Parathyroid adenoma (tissue), 2 donors: ENCODE measurements around the gene VPS13C.
A peak's percentile ranks its signal among the peaks of the same experiment; 100 is the strongest.

Experiments
- H2AFZ ChIP-seq: fragments of 300-600 bp; sonication (generic); one replicate; pipeline ENCODE4 v1.7.0; 2017; ENCODE audit warnings: antibody characterized with exemption, mild to moderate bottlenecking
- H3K27ac ChIP-seq: fragments of 300-600 bp; sonication (generic); one replicate; pipeline ENCODE4 v1.7.0; 2017
- H3K27me3 ChIP-seq: fragments of 300-600 bp; sonication (generic); one replicate; pipeline ENCODE4 v1.7.0; 2017; ENCODE audit warnings: low read length; ENCODE audit not compliant: control insufficient read depth, insufficient read depth
- H3K36me3 ChIP-seq: fragments of 300-600 bp; sonication (generic); one replicate; pipeline ENCODE4 v1.7.0; 2017; ENCODE audit warnings: low read length; ENCODE audit not compliant: control insufficient read depth, insufficient read depth
- H3K4me1 ChIP-seq: fragments of 300-600 bp; sonication (generic); one replicate; pipeline ENCODE4 v1.7.0; 2017; ENCODE audit warnings: control low read depth
- H3K4me2 ChIP-seq: fragments of 300-600 bp; sonication (generic); one replicate; pipeline ENCODE4 v1.7.0; 2017; ENCODE audit warnings: low read length
- H3K4me3 ChIP-seq: fragments of 300-600 bp; sonication (generic); one replicate; pipeline ENCODE4 v1.7.0; 2017; ENCODE audit warnings: low read depth, low read length
- H3K79me2 ChIP-seq: fragments of 300-600 bp; sonication (generic); one replicate; pipeline ENCODE4 v1.7.0; 2017; ENCODE audit warnings: control low read depth
- H3K9ac ChIP-seq: fragments of 300-600 bp; sonication (generic); one replicate; pipeline ENCODE4 v1.7.0; 2017; ENCODE audit warnings: mild to moderate bottlenecking
- H3K9me3 ChIP-seq: fragments of 300-600 bp; sonication (generic); one replicate; pipeline ENCODE4 v1.7.0; 2017; ENCODE audit warnings: low read length; ENCODE audit not compliant: control insufficient read depth
- TF ChIP-seq, protein P1 (sequence below): fragments of 300-600 bp; sonication (generic); IDR thresholded peaks from one replicate; pipeline ENCODE4 v1.7.0; 2017; ENCODE audit warnings: antibody characterized with exemption, mild to moderate bottlenecking
- donor health status: primary hyperparathyroidism.

The VPS13C gene

DNA sequence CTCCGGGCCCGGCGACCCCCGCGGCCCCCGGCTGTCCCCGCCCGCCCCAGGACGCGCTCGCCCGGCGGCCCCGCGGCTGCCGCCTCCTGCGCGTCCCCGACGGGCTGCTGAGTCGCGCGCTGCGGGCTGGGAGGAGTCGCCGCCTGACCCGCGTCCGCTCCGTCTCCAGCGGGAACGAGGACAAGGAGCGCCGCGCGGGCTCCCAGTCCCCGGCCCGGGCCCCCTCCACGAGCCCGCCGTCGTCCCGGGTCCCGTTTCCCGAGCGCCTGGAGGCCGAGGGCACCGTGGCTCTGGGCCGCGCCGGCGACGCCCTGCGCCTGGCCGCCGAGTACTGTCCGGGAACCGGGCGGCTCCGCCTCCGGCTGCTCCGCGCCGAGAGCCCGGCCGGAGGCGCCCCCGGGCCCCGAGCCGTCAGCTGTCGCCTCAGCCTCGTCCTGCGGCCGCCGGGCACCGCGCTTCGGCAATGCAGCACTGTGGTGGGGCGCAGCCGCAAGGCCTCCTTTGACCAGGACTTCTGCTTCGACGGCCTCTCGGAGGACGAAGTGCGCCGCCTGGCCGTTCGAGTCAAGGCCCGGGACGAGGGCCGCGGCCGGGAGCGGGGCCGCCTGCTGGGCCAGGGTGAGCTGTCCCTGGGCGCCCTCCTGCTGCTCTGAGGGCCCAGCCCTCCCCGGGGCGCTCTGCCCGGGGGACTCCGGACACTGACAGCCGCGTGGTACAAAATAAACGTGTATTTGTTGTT lies 8.0 kb upstream of the VPS13C start:
- Histone ChIP-seq H3K9me3 (no peaks in the 10 kb centered on the region), H3K27ac (no peak overlapping the region), H3K9ac (no peak overlapping the region), H2AFZ (peak overlapping the region; percentile 82), H3K4me3 (peak overlapping the region; percentile 11), H3K4me2 (peak overlapping the region; percentile 42), H3K36me3 (no peaks in the 10 kb centered on the region), H3K27me3 (no peaks in the 10 kb centered on the region), H3K4me1 (no peaks in the 10 kb centered on the region), H3K79me2 (no peaks in the 10 kb centered on the region)
- TF ChIP-seq, protein P1, sequence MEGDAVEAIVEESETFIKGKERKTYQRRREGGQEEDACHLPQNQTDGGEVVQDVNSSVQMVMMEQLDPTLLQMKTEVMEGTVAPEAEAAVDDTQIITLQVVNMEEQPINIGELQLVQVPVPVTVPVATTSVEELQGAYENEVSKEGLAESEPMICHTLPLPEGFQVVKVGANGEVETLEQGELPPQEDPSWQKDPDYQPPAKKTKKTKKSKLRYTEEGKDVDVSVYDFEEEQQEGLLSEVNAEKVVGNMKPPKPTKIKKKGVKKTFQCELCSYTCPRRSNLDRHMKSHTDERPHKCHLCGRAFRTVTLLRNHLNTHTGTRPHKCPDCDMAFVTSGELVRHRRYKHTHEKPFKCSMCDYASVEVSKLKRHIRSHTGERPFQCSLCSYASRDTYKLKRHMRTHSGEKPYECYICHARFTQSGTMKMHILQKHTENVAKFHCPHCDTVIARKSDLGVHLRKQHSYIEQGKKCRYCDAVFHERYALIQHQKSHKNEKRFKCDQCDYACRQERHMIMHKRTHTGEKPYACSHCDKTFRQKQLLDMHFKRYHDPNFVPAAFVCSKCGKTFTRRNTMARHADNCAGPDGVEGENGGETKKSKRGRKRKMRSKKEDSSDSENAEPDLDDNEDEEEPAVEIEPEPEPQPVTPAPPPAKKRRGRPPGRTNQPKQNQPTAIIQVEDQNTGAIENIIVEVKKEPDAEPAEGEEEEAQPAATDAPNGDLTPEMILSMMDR: no peak

DNA sequence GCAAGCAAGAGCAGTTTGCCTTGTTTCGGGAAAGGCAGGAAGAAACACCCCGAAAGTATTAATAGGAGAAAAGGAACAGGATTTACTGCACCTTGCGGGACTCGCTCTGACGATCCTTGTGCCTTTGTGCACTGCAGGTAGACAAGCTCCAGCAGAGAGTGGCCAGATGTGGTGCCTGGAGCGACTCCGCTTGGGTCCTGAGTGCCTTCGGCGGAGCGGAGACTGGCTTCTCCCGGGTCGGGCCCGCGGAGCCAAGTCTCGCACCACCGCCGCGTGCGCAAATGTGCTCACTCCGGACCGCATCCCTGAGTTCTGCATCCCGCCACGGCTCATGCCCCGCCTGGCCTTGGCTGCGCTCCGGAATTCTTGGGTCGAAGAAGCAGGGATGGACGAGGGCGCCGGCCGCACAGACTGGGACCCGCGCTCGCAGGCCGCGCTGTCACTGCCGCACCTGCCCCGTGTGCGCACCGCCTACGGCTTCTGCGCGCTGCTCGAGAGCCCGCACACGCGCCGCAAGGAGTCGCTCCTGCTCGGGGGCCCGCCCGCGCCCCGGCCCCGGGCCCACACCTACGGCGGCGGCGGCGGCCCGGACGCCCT lies 7.3 kb upstream of the VPS13C start:
- H3K27ac ChIP-seq: no peak overlapping the region
- no peak overlapping the region for H3K9ac ChIP-seq
- no peaks in the 10 kb centered on the region for H3K4me1 ChIP-seq

DNA sequence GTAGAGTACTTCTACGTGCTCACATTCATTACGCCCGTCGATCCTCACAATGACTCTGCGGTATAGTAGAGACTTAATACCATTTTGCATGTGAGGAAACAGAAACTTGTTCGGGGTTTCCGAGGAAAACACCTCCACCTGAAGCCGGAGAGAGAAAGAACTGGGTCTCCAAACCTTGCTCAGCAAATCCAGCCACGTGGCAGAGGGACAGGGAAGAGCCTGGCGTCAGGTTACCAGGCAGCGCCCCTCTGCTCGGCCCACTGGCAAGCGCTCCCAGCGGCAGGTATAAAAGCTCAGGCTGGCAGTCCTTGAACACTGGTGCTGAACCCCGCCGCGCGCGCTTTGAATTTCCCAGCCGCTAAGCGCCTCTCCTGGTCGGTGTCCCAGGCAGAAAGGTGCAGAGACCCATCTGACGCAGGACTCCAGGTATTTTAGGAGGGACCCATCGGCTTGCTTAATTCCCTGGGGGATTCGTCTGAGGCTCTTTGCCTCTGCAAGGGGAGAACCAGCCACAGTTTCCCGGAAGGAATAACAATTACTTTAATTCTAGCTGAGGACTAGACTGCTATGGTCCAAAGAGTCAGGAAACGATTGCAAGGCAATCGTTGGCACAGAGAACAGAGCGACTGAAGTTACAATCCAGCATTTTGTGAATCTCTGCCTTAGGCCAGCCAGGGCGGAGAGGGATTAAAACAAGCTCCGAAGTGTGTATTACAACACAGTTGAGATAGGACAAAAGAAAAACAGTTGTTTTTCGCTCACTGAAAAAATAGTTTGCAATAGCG lies 6.6 kb upstream of the VPS13C start, which contains the start of gene C2CD4A:
Gene C2CD4A (plus strand): TSS at position 315 of the 785 bp plus-strand sequence. CDS start 637 bp downstream, outside the sequence.
- no peak within 1 kb of the TSS for H3K27ac ChIP-seq
- TF ChIP-seq, protein P1: no peak
- peak within 1 kb of the TSS; percentile 25 for H3K4me3 ChIP-seq

More for the DNA sequence above, 7.3 kb upstream of the VPS13C start:
- no peaks in the 10 kb centered on the region for H3K27me3 ChIP-seq
- no peaks in the 10 kb centered on the region for H3K9me3 ChIP-seq
- H3K36me3 ChIP-seq: no peaks in the 10 kb centered on the region
- peak overlapping the region; percentile 76 for H2AFZ ChIP-seq
- no peaks in the 10 kb centered on the region for H3K79me2 ChIP-seq
- TF ChIP-seq, protein P1: no peak
- peak overlapping the region; percentile 25 for H3K4me3 ChIP-seq
- peak overlapping the region; percentile 75 for H3K4me2 ChIP-seq

DNA sequence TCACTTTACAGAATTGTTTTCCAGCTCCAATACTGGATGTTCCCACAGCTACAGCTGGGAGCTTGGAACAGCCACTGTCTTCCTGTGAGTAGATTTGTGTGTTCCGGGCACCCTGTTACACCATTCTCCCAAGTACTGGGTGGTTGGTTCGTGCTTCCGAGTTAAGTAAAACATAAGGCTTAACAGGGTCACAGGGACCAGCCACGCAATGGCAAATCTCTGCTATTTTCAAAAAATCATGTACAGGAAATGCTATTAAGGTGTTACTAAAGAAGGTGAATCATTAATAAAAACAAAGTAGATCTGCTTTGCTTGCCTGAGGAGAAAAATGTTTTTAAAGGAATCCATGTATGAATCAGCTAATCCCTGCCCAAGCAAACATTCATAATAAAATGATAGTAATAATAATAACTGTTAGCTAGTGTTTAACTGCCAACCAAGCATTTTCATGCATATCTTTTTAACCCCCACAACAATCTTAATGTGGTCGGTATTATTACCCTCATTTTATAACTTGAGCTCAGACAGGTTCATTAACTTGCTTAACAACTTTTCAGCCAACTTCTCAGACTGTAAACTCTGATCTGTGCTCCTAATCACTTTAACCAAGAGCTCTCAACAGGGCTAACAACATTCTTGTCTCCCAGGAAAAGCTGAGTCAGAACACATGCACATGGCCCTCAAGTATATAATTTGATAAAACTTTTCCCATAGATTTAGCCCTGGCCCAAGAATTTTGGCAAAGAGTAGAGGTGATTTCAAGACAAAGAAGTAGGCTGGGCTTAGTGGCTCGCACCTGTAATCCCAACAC lies 3.8 kb upstream of the VPS13C start:
- Histone ChIP-seq H3K36me3 (no peaks in the 10 kb centered on the region), H3K4me3 (no peak overlapping the region), H3K4me1 (no peaks in the 10 kb centered on the region), H2AFZ (no peak overlapping the region), H3K79me2 (peaks cover 4% of the 10 kb centered on the region), H3K9ac (no peak overlapping the region), H3K27ac (no peak overlapping the region), H3K9me3 (no peaks in the 10 kb centered on the region), H3K27me3 (no peaks in the 10 kb centered on the region), H3K4me2 (no peak overlapping the region)
- TF ChIP-seq, protein P1: no peak

More for the DNA sequence above, 6.6 kb upstream of the VPS13C start, which contains the start of gene C2CD4A:
- Histone ChIP-seq H3K4me1 (no peaks in the 10 kb centered on the region), H2AFZ (peak within 1 kb of the TSS; percentile 76), H3K9ac (no peak within 1 kb of the TSS), H3K36me3 (no peaks in the 10 kb centered on the region), H3K9me3 (no peaks in the 10 kb centered on the region), H3K27me3 (no peaks in the 10 kb centered on the region), H3K4me2 (peak within 1 kb of the TSS; percentile 75), H3K79me2 (no peaks in the 10 kb centered on the region)
